Thoracic aorta (tissue), 2 donors: ENCODE results near the gene SPINK1. TPM values are rescaled to one million over a fixed set of nuclear protein-coding genes. Genes with fewer than 3 reads are reported as not detected.

ENCODE experiments used
- ATAC-seq: fragments of 150-250 bp; one replicate; pipeline ENCODE4 v1.8.0; 2017; ENCODE audit warnings: low read depth; ENCODE audit not compliant: insufficient number of reproducible peaks, low FRiP score
- DNase-seq: peaks from one replicate; pipeline ENCODE4 v3.0.0-alpha.2; 2020; ENCODE audit warnings: low spot score
- H3K27ac ChIP-seq, 2 donors: fragments of 200-600 bp; sonication (generic); 1 replicate in 1 of 2; 2 replicates in 1 of 2; pipeline ENCODE4 v1.5.1; 2016; ENCODE audit warnings: mild to moderate bottlenecking in 2 of 2, moderate library complexity in 2 of 2
- H3K27me3 ChIP-seq: fragments of 200-600 bp; sonication (generic); replicated peaks from 2 replicates; pipeline ENCODE4 v1.6.0; 2016; ENCODE audit warnings: mild to moderate bottlenecking; ENCODE audit not compliant: insufficient read depth
- H3K36me3 ChIP-seq: fragments of 200-600 bp; sonication (generic); one replicate; pipeline ENCODE4 v1.5.1; 2016
- H3K4me1 ChIP-seq, 2 donors: fragments of 200-600 bp; sonication (generic); 1 replicate in 1 of 2; 2 replicates in 1 of 2; pipeline versions ENCODE4 v1.5.1 to v1.6.0; 2016; ENCODE audit warnings: low read depth in 2 of 2, mild to moderate bottlenecking in 1 of 2; ENCODE audit not compliant: control insufficient read depth in 1 of 2
- H3K4me3 ChIP-seq: fragments of 200-600 bp; sonication (generic); 2 replicates; pipeline ENCODE4 v1.5.1; 2016; ENCODE audit warnings: mild to moderate bottlenecking
- H3K9me3 ChIP-seq: fragments of 200-600 bp; sonication (generic); 2 replicates; pipeline ENCODE4 v1.5.1; 2016
- CTCF ChIP-seq: fragments of 200-600 bp; sonication (generic); IDR thresholded peaks from one replicate; pipeline ENCODE4 v1.5.1; 2019; ENCODE audit warnings: antibody characterized with exemption
- total RNA-seq, 2 donors: library from RNA; depleted of rRNA; stranded (reverse); fragments of >200 nt; gene quantifications; one replicate each; pipeline versions ENCODE4 v1.1.0 to v1.2.3, GENCODE V29; 2016

The SPINK1 gene
- total RNA-seq, 2 donors from 2014 or later, result 3.4 TPM; not detected in 1

GRCh38 chr5:147863454-147864158 is 32.1 kb upstream of the SPINK1 start:
- H3K4me1 ChIP-seq, result no peaks in the 10 kb centered on the region
- no peak for ATAC-seq
- no peaks in the 10 kb centered on the region for H3K9me3 ChIP-seq
- no peak overlapping the region for H3K27ac ChIP-seq
- H3K4me3 ChIP-seq, result no peak overlapping the region
- no peaks in the 10 kb centered on the region for H3K27me3 ChIP-seq
- TF ChIP-seq CTCF, result no peak
- no peaks in the 10 kb centered on the region for H3K36me3 ChIP-seq
- DNase-seq, result no peak

GRCh38 chr5:147860641-147861025 is 29.2 kb upstream of the SPINK1 start:
- Histone ChIP-seq H3K4me1 (peaks cover 0 to 5% of the 10 kb centered on the region in 2 donors), H3K36me3 (no peaks in the 10 kb centered on the region), H3K9me3 (no peaks in the 10 kb centered on the region), H3K27ac (no peak overlapping the region), H3K4me3 (no peak overlapping the region), H3K27me3 (no peaks in the 10 kb centered on the region)
- no peak for ATAC-seq
- DNase-seq, result no peak
- TF ChIP-seq CTCF, result no peak

- Histone ChIP-seq H3K27ac (no peak overlapping the region), H3K27me3 (no peaks in the 10 kb centered on the region), H3K4me3 (no peak overlapping the region), H3K4me1 (peaks cover 0 to 5% of the 10 kb centered on the region in 2 donors), H3K36me3 (no peaks in the 10 kb centered on the region), H3K9me3 (no peaks in the 10 kb centered on the region)
- ATAC-seq (no peak), DNase-seq (no peak)
- TF ChIP-seq CTCF, result no peak
Observed at GRCh38 chr5:147859962-147860640, 28.6 kb upstream of the SPINK1 start.

GRCh38 chr5:147858565-147858964 is 27.1 kb upstream of the SPINK1 start:
- H3K4me3 ChIP-seq, result no peak overlapping the region
- H3K4me1 ChIP-seq, result peaks cover 0 to 5% of the 10 kb centered on the region in 2 donors
- no peaks in the 10 kb centered on the region for H3K36me3 ChIP-seq
- TF ChIP-seq CTCF, result no peak
- no peaks in the 10 kb centered on the region for H3K27me3 ChIP-seq
- ATAC-seq (no peak), DNase-seq (no peak)
- H3K27ac ChIP-seq, result no peak overlapping the region
- no peaks in the 10 kb centered on the region for H3K9me3 ChIP-seq

GRCh38 chr5:147857302-147858129 is 26.0 kb upstream of the SPINK1 start:
- Histone ChIP-seq H3K4me3 (no peak overlapping the region), H3K27me3 (no peaks in the 10 kb centered on the region), H3K36me3 (no peaks in the 10 kb centered on the region), H3K27ac (no peak overlapping the region), H3K9me3 (no peaks in the 10 kb centered on the region), H3K4me1 (peaks cover 0 to 5% of the 10 kb centered on the region in 2 donors)
- peak; percentile 65 for ATAC-seq
- TF ChIP-seq CTCF, result peak; percentile 80
- peak; percentile 28 for DNase-seq
